Measurements from ENCODE around the gene DUSP9. TPM values are rescaled to one million over a fixed set of nuclear protein-coding genes. Genes with fewer than 3 reads are reported as not detected.

Gene DUSP9
- total and polyA plus RNA-seq, 11 donors, result 0.04 to 0.25 TPM; not detected in 9

GRCh38 chrX:153643431-153644351 lies 3.3 kb upstream of the DUSP9 start:
- Histone ChIP-seq H3K27ac (no peak overlapping the region), H3K9me3 (no peaks in the 10 kb centered on the region), H3K27me3 (peaks cover 3 to 79% (median 31%) of the 10 kb centered on the region in 9 donors), H3K4me1 (peaks cover 0 to 38% (median 0%) of the 10 kb centered on the region in 12 donors), H3K4me3 (peak overlapping the region in 6 of 12 donors; percentile 14 to 24 (median 18)), H3K36me3 (no peaks in the 10 kb centered on the region)
- peak in 2 of 5 donors; percentile 21 to 52 for DNase-seq
- intact Hi-C loops (cut with DNase I), result no loop called here
- 1 to 46% (median 15%) methylated on average over 32 to 75 of the region's 84 CpGs for WGBS, 4 donors
- no peak for TF ChIP-seq POLR2A (IDR thresholded peaks at IDR 0.05)
- TF ChIP-seq CTCF (IDR thresholded peaks at IDR 0.05), result peak in 5 of 12 donors; percentile 7 to 35 (median 10)
- peak in 1 of 4 donors; percentile 30 for ATAC-seq

GRCh38 chrX:153644356-153645125 lies 2.5 kb upstream of the DUSP9 start:
- no peak overlapping the region for H3K27ac ChIP-seq
- peaks cover 3 to 85% (median 32%) of the 10 kb centered on the region in 9 donors for H3K27me3 ChIP-seq
- DNase-seq, result peak in 2 of 5 donors; percentile 22 to 28
- intact Hi-C loops (cut with DNase I), result loop anchor here in 5 of 10 donors (5.0 kb wide), 3 partner anchors 32 to 92 kb away; no protein-coding TSS in a partner anchor
- TF ChIP-seq POLR2A (IDR thresholded peaks at IDR 0.05), result no peak
- TF ChIP-seq CTCF (IDR thresholded peaks at IDR 0.05), result no peak
- peaks cover 0 to 38% (median 0%) of the 10 kb centered on the region in 12 donors for H3K4me1 ChIP-seq
- no peak for ATAC-seq
- no peaks in the 10 kb centered on the region for H3K36me3 ChIP-seq
- peak overlapping the region in 1 of 12 donors; percentile 19 for H3K4me3 ChIP-seq
- 4 to 39% (median 21%) methylated on average over 12 to 46 of the region's 46 CpGs for WGBS, 4 donors
- no peaks in the 10 kb centered on the region for H3K9me3 ChIP-seq

- no peaks in the 10 kb centered on the region for H3K9me3 ChIP-seq
- TF ChIP-seq CTCF (IDR thresholded peaks at IDR 0.05) (no peak), POLR2A (IDR thresholded peaks at IDR 0.05) (no peak)
- intact Hi-C loops (cut with DNase I), result loop anchor here in 5 of 10 donors (5.0 kb wide), 3 partner anchors 33 to 93 kb away; no protein-coding TSS in a partner anchor
- WGBS, 4 donors, result 58 to 70% (median 63%) methylated on average over 6 of the region's 6 CpGs
- H3K27me3 ChIP-seq, result peaks cover 3 to 83% (median 32%) of the 10 kb centered on the region in 9 donors
- DNase-seq, result peak in 2 of 5 donors; percentile 2
- H3K36me3 ChIP-seq, result no peaks in the 10 kb centered on the region
- peaks cover 0 to 38% (median 0%) of the 10 kb centered on the region in 12 donors for H3K4me1 ChIP-seq
- ATAC-seq, result no peak
- no peak overlapping the region for H3K27ac ChIP-seq
- no peak overlapping the region for H3K4me3 ChIP-seq
Observed at GRCh38 chrX:153645151-153645550, 1.9 kb upstream of the DUSP9 start.

Measured in heart left ventricle (tissue), 16 donors.